ENCODE measurements around the gene CA5A. TPM values are rescaled to one million over a fixed set of nuclear protein-coding genes. Genes with fewer than 3 reads are reported as not detected.

Gene CA5A
- total and polyA plus RNA-seq, 2 of the 13 experiments (the other 11 are each of a cell fraction or from before 2014, with no cell fraction given), result 66.8 to 106 TPM

DNA sequence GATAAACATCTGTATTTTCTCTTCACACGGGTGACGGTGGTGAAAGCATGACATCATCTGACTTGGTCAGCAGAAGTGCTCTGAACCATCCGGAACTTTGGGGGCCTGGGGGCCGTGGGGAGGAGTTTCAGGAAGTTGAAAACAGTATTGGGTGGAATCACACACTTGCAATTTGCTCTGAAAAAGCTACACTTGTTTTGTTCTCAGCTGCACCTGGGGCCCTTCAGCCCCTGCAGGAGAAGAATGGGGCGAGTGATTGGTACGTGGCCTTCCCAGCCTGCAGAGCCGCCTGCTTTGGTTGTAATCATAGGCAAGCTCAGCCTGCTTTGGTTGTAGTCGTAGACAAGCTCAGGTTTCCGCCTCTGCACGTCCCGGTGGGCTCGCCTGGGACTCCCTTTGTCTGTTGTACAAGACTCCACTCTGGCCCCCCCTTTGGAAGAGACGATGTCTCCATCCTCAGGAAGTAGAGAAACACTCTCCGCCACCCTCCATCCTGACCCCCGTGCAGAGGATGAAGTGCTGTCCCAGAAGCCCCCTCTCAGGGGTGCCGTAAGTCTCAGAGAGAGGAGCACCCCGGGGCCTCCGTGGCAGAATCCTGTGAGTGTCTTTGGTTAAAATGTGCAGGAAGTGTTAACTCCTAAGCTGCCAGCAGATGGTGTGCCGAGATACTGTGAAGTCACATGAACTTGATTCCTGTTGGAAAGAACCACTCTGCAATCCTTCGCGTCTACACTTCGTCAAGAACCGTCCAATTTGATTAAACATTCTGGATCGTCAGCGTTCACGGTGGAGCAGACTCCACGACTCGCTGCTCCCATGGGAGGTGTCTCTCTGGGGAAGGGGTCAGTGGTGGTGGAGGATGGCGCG, 20.3 kb upstream of the CA5A start:
- no peak for ATAC-seq
- no TSS peak for BruUV-seq (replicated peaks)
- no peak overlapping the region for H3K27ac ChIP-seq (ENCODE audit: extremely low read length, insufficient read depth, low read length)
- TF ChIP-seq, protein P1, sequence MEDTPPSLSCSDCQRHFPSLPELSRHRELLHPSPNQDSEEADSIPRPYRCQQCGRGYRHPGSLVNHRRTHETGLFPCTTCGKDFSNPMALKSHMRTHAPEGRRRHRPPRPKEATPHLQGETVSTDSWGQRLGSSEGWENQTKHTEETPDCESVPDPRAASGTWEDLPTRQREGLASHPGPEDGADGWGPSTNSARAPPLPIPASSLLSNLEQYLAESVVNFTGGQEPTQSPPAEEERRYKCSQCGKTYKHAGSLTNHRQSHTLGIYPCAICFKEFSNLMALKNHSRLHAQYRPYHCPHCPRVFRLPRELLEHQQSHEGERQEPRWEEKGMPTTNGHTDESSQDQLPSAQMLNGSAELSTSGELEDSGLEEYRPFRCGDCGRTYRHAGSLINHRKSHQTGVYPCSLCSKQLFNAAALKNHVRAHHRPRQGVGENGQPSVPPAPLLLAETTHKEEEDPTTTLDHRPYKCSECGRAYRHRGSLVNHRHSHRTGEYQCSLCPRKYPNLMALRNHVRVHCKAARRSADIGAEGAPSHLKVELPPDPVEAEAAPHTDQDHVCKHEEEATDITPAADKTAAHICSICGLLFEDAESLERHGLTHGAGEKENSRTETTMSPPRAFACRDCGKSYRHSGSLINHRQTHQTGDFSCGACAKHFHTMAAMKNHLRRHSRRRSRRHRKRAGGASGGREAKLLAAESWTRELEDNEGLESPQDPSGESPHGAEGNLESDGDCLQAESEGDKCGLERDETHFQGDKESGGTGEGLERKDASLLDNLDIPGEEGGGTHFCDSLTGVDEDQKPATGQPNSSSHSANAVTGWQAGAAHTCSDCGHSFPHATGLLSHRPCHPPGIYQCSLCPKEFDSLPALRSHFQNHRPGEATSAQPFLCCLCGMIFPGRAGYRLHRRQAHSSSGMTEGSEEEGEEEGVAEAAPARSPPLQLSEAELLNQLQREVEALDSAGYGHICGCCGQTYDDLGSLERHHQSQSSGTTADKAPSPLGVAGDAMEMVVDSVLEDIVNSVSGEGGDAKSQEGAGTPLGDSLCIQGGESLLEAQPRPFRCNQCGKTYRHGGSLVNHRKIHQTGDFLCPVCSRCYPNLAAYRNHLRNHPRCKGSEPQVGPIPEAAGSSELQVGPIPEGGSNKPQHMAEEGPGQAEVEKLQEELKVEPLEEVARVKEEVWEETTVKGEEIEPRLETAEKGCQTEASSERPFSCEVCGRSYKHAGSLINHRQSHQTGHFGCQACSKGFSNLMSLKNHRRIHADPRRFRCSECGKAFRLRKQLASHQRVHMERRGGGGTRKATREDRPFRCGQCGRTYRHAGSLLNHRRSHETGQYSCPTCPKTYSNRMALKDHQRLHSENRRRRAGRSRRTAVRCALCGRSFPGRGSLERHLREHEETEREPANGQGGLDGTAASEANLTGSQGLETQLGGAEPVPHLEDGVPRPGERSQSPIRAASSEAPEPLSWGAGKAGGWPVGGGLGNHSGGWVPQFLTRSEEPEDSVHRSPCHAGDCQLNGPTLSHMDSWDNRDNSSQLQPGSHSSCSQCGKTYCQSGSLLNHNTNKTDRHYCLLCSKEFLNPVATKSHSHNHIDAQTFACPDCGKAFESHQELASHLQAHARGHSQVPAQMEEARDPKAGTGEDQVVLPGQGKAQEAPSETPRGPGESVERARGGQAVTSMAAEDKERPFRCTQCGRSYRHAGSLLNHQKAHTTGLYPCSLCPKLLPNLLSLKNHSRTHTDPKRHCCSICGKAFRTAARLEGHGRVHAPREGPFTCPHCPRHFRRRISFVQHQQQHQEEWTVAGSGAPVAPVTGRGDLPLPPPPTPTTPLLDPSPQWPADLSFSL (CRISPR knock-in tag; IDR thresholded peaks at IDR 0.05), result no peak
- TF ChIP-seq ISL2 (CRISPR knock-in tag; IDR thresholded peaks at IDR 0.05) (no peak), SPEN (CRISPR knock-in tag; IDR thresholded peaks at IDR 0.05; ENCODE audit: low read depth) (no peak), CAMTA2 (CRISPR knock-in tag; IDR thresholded peaks at IDR 0.05; ENCODE audit: borderline replicate concordance) (no peak), ZNF180 (CRISPR knock-in tag; IDR thresholded peaks at IDR 0.05; ENCODE audit: borderline replicate concordance, low read depth) (no peak), PCBP1 (IDR thresholded peaks at IDR 0.05; ENCODE audit: borderline replicate concordance, low read depth, low read length) (no peak), ZNF652 (CRISPR knock-in tag; IDR thresholded peaks at IDR 0.05; ENCODE audit: borderline replicate concordance, low read depth) (peak; percentile 58; the same call in 1 of the 2 replicates), ZNF790 (CRISPR knock-in tag; IDR thresholded peaks at IDR 0.05; ENCODE audit: borderline replicate concordance) (no peak), GPN1 (CRISPR knock-in tag; IDR thresholded peaks at IDR 0.05; ENCODE audit: borderline replicate concordance) (no peak), ZNF329 (CRISPR knock-in tag; IDR thresholded peaks at IDR 0.05; ENCODE audit: low read depth) (no peak), PITX1 (CRISPR knock-in tag; IDR thresholded peaks at IDR 0.05) (no peak), ZBTB38 (CRISPR knock-in tag; IDR thresholded peaks at IDR 0.05) (0 out of 2 replicates have a peak, but pooled peaks have one; percentile 3)
- TF ChIP-seq, protein P2, sequence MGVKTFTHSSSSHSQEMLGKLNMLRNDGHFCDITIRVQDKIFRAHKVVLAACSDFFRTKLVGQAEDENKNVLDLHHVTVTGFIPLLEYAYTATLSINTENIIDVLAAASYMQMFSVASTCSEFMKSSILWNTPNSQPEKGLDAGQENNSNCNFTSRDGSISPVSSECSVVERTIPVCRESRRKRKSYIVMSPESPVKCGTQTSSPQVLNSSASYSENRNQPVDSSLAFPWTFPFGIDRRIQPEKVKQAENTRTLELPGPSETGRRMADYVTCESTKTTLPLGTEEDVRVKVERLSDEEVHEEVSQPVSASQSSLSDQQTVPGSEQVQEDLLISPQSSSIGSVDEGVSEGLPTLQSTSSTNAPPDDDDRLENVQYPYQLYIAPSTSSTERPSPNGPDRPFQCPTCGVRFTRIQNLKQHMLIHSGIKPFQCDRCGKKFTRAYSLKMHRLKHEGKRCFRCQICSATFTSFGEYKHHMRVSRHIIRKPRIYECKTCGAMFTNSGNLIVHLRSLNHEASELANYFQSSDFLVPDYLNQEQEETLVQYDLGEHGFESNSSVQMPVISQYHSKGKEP (CRISPR knock-in tag; IDR thresholded peaks at IDR 0.05), result no peak
- TF ChIP-seq, protein P3, sequence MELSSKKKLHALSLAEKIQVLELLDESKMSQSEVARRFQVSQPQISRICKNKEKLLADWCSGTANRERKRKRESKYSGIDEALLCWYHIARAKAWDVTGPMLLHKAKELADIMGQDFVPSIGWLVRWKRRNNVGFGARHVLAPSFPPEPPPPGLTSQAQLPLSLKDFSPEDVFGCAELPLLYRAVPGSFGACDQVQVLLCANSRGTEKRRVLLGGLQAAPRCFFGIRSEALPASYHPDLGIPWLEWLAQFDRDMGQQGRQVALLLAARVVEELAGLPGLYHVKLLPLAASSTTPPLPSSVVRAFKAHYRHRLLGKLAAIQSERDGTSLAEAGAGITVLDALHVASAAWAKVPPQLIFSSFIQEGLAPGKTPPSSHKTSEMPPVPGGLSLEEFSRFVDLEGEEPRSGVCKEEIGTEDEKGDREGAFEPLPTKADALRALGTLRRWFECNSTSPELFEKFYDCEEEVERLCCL (CRISPR knock-in tag; IDR thresholded peaks at IDR 0.05; ENCODE audit: borderline replicate concordance), result no peak

More for the DNA sequence above, 20.3 kb upstream of the CA5A start:
- Histone ChIP-seq H3K4me2 (ENCODE audit: low read depth, low read length) (no peak overlapping the region), H3K9me3 (ENCODE audit: low read length) (no peaks in the 10 kb centered on the region), H3K4me1 (ENCODE audit: insufficient read depth, low read length) (peaks cover 53% of the 10 kb centered on the region), H2AFZ (ENCODE audit: low read length) (no peak overlapping the region), H3K4me3 (replicated peaks in 1 of 3; ENCODE audit: insufficient read depth in 1 of 3, low read depth in 2 of 3, low read length in 3 of 3) (no peak overlapping the region), H3K36me3 (replicated peaks in 1 of 2; ENCODE audit: control insufficient read depth in 1 of 2, insufficient read depth in 2 of 2, low read length in 2 of 2) (peaks cover 6 to 31% of the 10 kb centered on the region in 2 experiments; a peak in 4 of 5 replicates), H3K9ac (ENCODE audit: insufficient read depth, low read depth, low read length) (no peak overlapping the region), H4K20me1 (ENCODE audit: insufficient read depth, low read length) (0 out of 2 replicates have a peak, but pooled peaks cover 5% of the 10 kb centered on the region), H3K79me2 (ENCODE audit: insufficient read depth, low read length) (peaks cover 85% of the 10 kb centered on the region), H3K27me3 (ENCODE audit: control insufficient read depth in 1 of 2, insufficient read depth in 2 of 2, low read length in 2 of 2) (no peaks in the 10 kb centered on the region)
- in situ Hi-C loops (cut with HindIII; ENCODE audit: extremely low pct_ligation_motif_present, low pct_unique_long_range_greater_than_20kb) (no loop called here), intact Hi-C loops (cut with micrococcal nuclease; ENCODE audit: unreplicated experiment) (no loop called here)
- ChIA-PET CTCF (ENCODE audit: low intra/inter-chr PET ratio, low total read pairs) (no interaction called here), POLR2A (no interaction called here)
- peak; percentile 53 for FAIRE-seq
- 91% methylated on average over 30 of the region's 30 CpGs for WGBS (ENCODE audit: low lambda C conversion rate)
- peak; percentile 34 for DNase-seq (ENCODE audit: low spot score)
